ENCODE results near the gene TTLL13.

The TTLL13 gene

GRCh38 chr15:90249203-90249863 is at the start of gene TTLL13:
TSS of gene TTLL13 (plus strand) at chr15:90249556. CDS start at chr15:90250631, 1,075 bp downstream.
- DNase-seq, result peak; percentile 86

- no peak for DNase-seq
Measured at GRCh38 chr15:90200534-90201129, 48.7 kb upstream of the TTLL13 start.

- DNase-seq, result peak; percentile 89
Measured at GRCh38 chr15:90201130-90201943, 48.0 kb upstream of the TTLL13 start, which contains the start of gene SEMA4B. TSS of gene SEMA4B (plus strand) at chr15:90201330. CDS start at chr15:90201579, 249 bp downstream.

DNA sequence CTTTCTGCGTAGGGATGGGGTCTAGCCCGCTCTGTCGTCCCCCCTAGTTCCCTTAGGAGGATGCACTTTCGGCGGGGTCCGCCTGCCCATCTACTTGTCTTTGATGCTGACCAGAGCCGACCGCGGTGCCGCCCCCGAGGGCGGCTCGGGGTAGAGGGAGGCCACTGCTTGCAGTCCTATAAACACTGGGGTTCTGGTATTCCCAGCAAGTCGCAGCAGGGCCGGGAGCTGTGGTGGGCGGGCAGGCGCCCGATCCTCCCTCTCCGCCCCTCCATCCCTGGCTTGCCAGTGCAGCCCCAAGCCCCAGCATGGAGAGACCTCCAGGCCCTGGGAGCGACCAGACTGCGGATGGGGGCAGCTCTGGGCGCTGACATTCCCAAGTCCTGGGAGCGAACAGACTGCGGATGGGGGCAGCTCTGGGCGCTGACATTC is 47.4 kb upstream of the TTLL13 start:
- peak; percentile 65 for DNase-seq

DNA sequence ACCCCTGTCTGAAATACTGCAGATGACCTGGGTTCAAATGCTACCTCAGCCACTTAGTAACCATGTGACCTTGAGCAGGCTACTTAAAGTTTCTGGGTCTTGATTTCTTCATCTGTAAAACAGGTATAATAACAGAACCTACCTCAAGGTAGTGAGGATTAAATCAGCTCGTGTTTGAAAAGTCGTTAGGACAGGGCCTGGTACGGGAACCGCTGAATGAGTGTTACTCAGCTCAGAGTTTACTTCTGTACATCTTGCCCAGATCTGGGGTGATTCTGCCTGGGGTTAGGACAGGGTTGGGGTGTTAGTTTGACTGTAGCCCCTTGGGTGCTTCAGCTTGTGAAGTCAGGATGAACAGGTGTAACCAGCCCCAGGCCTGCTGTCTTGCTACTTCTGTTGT is 46.4 kb upstream of the TTLL13 start:
- no peak for DNase-seq

GRCh38 chr15:90203473-90203872 is 45.9 kb upstream of the TTLL13 start:
- no peak for DNase-seq

DNA sequence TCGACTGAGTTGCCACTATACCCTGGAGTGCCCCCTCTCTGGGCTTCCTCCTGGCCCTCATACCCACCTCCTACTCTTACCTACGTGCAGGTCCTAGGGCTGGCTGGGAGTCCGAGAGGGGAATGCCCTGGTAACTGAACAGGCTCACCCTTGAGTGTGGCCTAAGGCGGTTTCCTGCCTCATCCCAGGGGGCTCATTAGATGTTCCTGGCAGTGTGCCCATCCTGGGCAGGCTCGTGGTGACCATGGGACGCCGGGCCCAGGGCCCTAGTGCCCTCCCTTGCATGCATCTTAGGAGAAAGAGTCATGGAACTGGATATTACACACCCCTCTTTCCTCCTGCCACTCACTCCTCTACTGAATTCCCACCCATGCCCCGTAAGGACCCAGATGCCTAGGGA is 45.4 kb upstream of the TTLL13 start:
- DNase-seq, result no peak

DNA sequence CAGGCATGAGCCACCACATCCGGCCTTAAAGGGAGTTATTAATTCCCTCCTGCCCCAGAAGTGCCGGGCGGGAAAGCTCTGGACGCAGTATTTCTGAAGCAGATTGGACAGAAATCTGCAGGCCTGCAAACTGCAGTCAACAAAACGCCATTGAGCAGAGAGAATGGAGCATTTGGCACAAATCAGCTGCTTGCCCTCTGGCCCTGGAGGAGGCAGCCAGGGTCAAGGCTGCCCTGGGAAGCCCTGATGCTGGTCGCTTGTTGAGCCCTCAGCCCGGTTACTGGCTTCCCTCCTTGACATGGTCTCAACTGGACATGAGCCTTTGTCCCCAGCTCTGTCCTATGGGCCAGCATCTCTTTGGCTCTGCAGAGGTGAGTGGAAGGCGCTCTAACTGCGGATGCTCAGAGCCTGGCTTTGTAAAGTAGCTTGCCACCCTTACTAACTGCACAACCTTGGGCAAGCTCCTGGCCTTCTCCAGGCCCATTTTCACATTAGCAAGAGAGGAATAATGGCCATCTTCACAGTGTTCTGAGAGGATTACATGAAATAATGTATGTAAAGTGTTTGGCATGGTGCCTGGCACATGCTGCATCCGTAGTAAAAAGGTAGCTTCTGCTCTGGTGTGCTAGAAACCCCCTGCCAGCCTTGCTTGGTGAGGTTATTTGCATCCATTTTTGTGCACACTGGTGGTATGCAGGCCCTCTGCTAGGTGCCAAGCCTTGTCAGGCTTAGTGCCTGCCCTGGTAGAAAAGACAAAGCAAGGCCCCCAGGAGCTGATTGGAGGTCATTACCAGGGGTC is 44.1 kb upstream of the TTLL13 start:
- no peak for DNase-seq

DNA sequence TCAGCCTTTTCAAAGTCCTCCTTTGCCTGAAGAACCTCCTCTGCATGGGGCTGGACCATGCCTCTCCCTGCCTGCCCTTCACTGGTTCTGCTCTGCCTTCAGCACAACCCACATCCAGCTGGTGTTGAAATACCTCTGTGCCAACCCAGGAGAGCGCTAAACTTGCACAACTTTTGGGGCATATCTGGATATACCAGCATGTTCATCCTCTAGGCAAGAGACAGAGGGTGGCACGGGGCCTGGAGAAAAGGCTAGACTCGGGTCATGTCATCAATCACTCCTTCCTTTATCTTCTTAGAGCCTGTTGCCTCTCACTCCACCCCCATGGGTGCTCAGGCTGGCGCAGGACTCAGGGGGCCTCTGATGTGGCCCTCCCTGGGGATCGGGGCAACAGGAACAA is 43.5 kb upstream of the TTLL13 start:
- DNase-seq, result no peak

- DNase-seq, result no peak
Measured at GRCh38 chr15:90207252-90207651, 42.1 kb upstream of the TTLL13 start.

DNA sequence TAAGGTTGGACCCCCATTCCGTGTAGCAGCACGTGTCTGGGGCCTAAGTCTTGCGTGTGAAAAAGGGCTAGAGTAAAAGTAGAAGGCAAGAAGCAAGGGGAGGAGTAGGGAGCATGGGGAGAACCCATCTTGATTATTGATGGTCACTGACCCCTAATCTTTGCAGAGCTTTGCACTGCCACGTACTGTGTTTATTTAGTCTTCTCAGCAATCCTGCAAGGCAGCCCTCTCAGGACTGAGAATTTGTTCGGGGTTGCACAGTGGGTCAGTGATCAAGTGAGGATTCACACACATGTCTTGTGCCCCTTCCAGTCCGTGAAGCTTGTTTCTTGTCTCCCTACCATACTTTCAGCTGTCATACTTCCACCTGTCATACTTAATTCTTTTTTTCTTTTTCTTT is 41.0 kb upstream of the TTLL13 start:
- DNase-seq, result no peak

GRCh38 chr15:90209591-90209990 is 39.8 kb upstream of the TTLL13 start:
- DNase-seq, result no peak

DNA sequence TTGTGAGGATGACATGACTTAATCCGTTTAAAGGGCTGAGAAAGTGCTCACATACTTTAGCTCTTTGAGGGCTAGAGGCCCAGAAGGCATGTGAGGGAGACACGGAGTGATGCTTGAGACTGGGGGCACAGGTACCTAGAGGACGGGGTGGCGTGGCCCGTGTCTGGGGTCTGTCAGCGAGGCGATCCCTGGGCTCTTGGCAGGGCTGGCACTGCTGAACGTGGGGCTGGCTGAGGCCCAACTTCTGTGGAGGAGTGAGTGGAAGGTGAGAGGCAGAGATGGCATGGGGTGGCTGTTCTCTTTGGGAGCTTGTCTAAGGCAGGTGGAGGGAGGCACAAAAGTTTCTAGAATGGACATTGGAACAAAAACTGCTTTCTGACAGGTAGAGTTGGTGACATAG is 38.8 kb upstream of the TTLL13 start:
- DNase-seq, result no peak

- no peak for DNase-seq
Measured at GRCh38 chr15:90211009-90211408, 38.3 kb upstream of the TTLL13 start.

- no peak for DNase-seq
Measured at GRCh38 chr15:90211440-90212143, 37.8 kb upstream of the TTLL13 start.

- no peak for DNase-seq
Measured at GRCh38 chr15:90212221-90213098, 36.9 kb upstream of the TTLL13 start.

GRCh38 chr15:90213122-90213817 is 36.1 kb upstream of the TTLL13 start:
- no peak for DNase-seq

DNA sequence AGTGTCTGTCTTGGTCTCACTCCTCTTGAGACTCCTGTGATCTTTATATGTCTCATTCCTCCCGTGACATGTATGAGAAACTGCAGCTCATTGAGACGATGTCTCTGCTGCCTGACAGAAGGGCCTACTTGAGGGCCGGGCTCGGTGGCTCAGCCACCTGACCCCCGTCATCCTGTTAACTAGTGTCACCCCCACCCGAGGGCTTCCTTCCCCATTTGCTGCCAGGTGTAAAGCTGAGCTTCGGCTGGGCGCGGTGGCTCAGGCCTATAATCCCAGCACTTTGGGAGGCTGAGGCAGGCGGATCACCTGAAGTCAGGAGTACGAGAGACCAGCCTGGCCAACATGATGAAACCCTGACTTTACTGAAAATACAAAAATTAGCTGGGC is 35.5 kb upstream of the TTLL13 start:
- no peak for DNase-seq

- DNase-seq, result no peak
Measured at GRCh38 chr15:90214553-90215196, 34.7 kb upstream of the TTLL13 start.

Data from activated CD8-positive, alpha-beta memory T cell treated with anti-CD3 and anti-CD28 coated beads for 24 hours (primary cell).